Spleen (tissue), 3 donors: Measurements from ENCODE around the gene KRTAP1-5.

Experiments used
- POLR2A ChIP-seq, 3 donors: fragments of 450-650 bp; IDR thresholded peaks; one replicate each; pipeline ENCODE4 v1.5.1; 2017; ENCODE audit warnings: antibody characterized with exemption in 3 of 3, mild to moderate bottlenecking in 1 of 3
- POLR2AphosphoS5 ChIP-seq, 3 donors: sonication (generic); formaldehyde crosslinking; IDR thresholded peaks; one replicate each; pipeline ENCODE4 v1.5.1; 2017; ENCODE audit warnings: antibody characterized with exemption in 3 of 3

DNA sequence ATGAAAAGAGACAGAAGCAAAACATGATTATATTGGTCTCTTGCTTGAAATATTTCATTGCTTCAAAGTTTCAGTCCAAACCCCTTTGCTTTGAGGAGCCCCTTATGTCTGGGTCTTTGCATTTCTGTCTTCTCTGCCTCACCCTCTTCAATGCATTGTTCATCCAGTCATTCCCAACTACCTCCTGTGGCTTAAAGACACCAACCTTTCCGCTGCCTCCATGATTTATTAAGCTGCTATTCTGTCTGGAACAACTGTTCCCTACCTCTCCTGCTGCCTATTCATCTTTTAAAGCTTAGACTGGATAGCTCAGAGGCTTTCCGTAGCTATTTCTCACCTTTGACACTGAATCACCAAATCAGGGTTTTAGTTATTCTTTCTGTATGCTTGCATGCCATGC lies 29.6 kb downstream of the KRTAP1-5 start:
- TF ChIP-seq POLR2A (IDR thresholded peaks at IDR 0.05) (no peak), POLR2AphosphoS5 (IDR thresholded peaks at IDR 0.05) (no peak)
